HUDEP-2 (cell line): ENCODE measurements around the gene LGALS3BP.
"Not testable (repeated sequence)": the region's sequence is repeated elsewhere in the genome, so short reads cannot be mapped to it uniquely, and the experiment has no call there.

Source experiments
- DNase-seq, 76 experiments: peaks; one replicate each; lab custom pipeline; 2025; ENCODE audit not compliant: unreplicated experiment in 76 of 76; lab: John Stamatoyannopoulos, UW

The LGALS3BP gene

GRCh38 chr17:78979780-78980623, at the start of gene LGALS3BP:
TSS of gene LGALS3BP (minus strand) at chr17:78979923. CDS start at chr17:78977191, 2,732 bp downstream.
- no peak for DNase-seq

- DNase-seq, result no peak
Observed at GRCh38 chr17:79028496-79029326, 49.0 kb upstream of the LGALS3BP start.

GRCh38 chr17:79027925-79028491, 48.3 kb upstream of the LGALS3BP start:
- no peak for DNase-seq

GRCh38 chr17:79027274-79027924, 47.7 kb upstream of the LGALS3BP start:
- DNase-seq, result peak in 5 of 76 experiments; percentile 3 to 33 (median 11)

GRCh38 chr17:79026376-79027273, 46.9 kb upstream of the LGALS3BP start:
- DNase-seq, result no peak

- no peak for DNase-seq
Observed at GRCh38 chr17:79024901-79025737, 45.4 kb upstream of the LGALS3BP start.

- DNase-seq, result no peak
Observed at GRCh38 chr17:79023886-79024771, 44.4 kb upstream of the LGALS3BP start, which contains the start of gene C1QTNF1. TSS of gene C1QTNF1 (plus strand) at chr17:79024169. CDS start at chr17:79043969, 19,800 bp downstream.

GRCh38 chr17:79023180-79023705, 43.5 kb upstream of the LGALS3BP start:
- DNase-seq, result no peak

- no peak for DNase-seq
Observed at GRCh38 chr17:79022507-79022991, 42.8 kb upstream of the LGALS3BP start.

- DNase-seq, result not testable (repeated sequence)
Observed at GRCh38 chr17:79021929-79022328, 42.2 kb upstream of the LGALS3BP start.

- no peak for DNase-seq
Observed at GRCh38 chr17:79020631-79021301, 41.0 kb upstream of the LGALS3BP start.

GRCh38 chr17:79019632-79020584, 40.2 kb upstream of the LGALS3BP start:
- peak in 47 of 76 experiments; percentile 4 to 64 (median 25) for DNase-seq

GRCh38 chr17:79019261-79019631, 39.5 kb upstream of the LGALS3BP start:
- DNase-seq, result no peak

GRCh38 chr17:79018370-79018695, 38.6 kb upstream of the LGALS3BP start:
- no peak for DNase-seq

GRCh38 chr17:79017546-79018369, 38.0 kb upstream of the LGALS3BP start:
- DNase-seq, result no peak
